ENCODE data around the gene PIWIL4. TPM values are rescaled to one million over a fixed set of nuclear protein-coding genes. Genes with fewer than 3 reads are reported as not detected.

The PIWIL4 gene
- polyA plus RNA-seq, 1 donor from 2014 or later, result 1.3 TPM

DNA sequence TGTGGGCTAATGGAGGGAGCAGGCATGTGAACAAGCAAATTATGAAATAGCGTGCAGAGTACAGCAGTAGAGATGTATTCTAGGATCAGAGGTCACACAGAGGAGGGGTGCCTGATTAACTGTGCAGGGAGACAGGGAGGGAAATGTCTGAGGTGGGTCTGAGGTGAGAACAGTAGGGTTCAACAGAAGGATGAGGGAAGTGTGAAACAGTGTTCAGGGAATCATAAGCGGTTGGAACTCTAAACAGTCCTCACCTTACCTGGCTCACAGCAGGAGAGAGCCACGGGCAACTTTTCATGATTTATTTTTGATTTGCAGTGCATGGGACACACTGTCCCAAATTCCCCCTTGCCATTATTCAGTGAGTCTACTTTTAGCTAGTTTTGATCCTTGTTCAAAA is 90.5 kb downstream of the PIWIL4 start:
- Histone ChIP-seq H3K9me3 (ENCODE audit: low read length) (no peaks in the 10 kb centered on the region), H3K36me3 (ENCODE audit: insufficient read depth, low read length) (no peaks in the 10 kb centered on the region), H3K4me3 (ENCODE audit: low read length) (no peak overlapping the region), H3K27me3 (ENCODE audit: insufficient read depth, low read depth, low read length) (no peaks in the 10 kb centered on the region), H3K4me2 (ENCODE audit: low read length) (no peak overlapping the region), H3K27ac (ENCODE audit: low read length) (no peak overlapping the region), H3K9ac (ENCODE audit: low read length) (no peak overlapping the region), H4K20me1 (ENCODE audit: insufficient read depth) (no peaks in the 10 kb centered on the region), H2AFZ (ENCODE audit: low read depth, low read length) (no peak overlapping the region), H3K79me2 (replicated peaks; ENCODE audit: insufficient read depth, low read length) (no peaks in the 10 kb centered on the region), H3F3A (ENCODE audit: insufficient read depth, low read length, poor library complexity, severe bottlenecking) (no peaks in the 10 kb centered on the region), H3K9me2 (ENCODE audit: insufficient read depth, low read length) (no peaks in the 10 kb centered on the region)
- TF ChIP-seq SMC3 (conservative IDR thresholded peaks at IDR 0.05; ENCODE audit: poor library complexity) (no peak), POLR2AphosphoS5 (IDR thresholded peaks at IDR 0.05) (no peak), MXI1 (conservative IDR thresholded peaks at IDR 0.05; ENCODE audit: poor library complexity, severe bottlenecking) (no peak), TAF1 (IDR thresholded peaks at IDR 0.05; ENCODE audit: low read depth) (no peak), EZH2 (IDR thresholded peaks at IDR 0.05; ENCODE audit: borderline replicate concordance, insufficient read depth, low read length, poor library complexity, severe bottlenecking) (no peak), RAD21 (conservative IDR thresholded peaks at IDR 0.05) (no peak), EP300 (conservative IDR thresholded peaks at IDR 0.05; ENCODE audit: poor library complexity, severe bottlenecking) (no peak)
- TF ChIP-seq, protein P1, sequence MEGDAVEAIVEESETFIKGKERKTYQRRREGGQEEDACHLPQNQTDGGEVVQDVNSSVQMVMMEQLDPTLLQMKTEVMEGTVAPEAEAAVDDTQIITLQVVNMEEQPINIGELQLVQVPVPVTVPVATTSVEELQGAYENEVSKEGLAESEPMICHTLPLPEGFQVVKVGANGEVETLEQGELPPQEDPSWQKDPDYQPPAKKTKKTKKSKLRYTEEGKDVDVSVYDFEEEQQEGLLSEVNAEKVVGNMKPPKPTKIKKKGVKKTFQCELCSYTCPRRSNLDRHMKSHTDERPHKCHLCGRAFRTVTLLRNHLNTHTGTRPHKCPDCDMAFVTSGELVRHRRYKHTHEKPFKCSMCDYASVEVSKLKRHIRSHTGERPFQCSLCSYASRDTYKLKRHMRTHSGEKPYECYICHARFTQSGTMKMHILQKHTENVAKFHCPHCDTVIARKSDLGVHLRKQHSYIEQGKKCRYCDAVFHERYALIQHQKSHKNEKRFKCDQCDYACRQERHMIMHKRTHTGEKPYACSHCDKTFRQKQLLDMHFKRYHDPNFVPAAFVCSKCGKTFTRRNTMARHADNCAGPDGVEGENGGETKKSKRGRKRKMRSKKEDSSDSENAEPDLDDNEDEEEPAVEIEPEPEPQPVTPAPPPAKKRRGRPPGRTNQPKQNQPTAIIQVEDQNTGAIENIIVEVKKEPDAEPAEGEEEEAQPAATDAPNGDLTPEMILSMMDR (IDR thresholded peaks at IDR 0.05; ENCODE audit: poor library complexity, severe bottlenecking), result no peak
- TF ChIP-seq, protein P2, sequence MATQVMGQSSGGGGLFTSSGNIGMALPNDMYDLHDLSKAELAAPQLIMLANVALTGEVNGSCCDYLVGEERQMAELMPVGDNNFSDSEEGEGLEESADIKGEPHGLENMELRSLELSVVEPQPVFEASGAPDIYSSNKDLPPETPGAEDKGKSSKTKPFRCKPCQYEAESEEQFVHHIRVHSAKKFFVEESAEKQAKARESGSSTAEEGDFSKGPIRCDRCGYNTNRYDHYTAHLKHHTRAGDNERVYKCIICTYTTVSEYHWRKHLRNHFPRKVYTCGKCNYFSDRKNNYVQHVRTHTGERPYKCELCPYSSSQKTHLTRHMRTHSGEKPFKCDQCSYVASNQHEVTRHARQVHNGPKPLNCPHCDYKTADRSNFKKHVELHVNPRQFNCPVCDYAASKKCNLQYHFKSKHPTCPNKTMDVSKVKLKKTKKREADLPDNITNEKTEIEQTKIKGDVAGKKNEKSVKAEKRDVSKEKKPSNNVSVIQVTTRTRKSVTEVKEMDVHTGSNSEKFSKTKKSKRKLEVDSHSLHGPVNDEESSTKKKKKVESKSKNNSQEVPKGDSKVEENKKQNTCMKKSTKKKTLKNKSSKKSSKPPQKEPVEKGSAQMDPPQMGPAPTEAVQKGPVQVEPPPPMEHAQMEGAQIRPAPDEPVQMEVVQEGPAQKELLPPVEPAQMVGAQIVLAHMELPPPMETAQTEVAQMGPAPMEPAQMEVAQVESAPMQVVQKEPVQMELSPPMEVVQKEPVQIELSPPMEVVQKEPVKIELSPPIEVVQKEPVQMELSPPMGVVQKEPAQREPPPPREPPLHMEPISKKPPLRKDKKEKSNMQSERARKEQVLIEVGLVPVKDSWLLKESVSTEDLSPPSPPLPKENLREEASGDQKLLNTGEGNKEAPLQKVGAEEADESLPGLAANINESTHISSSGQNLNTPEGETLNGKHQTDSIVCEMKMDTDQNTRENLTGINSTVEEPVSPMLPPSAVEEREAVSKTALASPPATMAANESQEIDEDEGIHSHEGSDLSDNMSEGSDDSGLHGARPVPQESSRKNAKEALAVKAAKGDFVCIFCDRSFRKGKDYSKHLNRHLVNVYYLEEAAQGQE (IDR thresholded peaks at IDR 0.05; ENCODE audit: borderline replicate concordance), result no peak

DNA sequence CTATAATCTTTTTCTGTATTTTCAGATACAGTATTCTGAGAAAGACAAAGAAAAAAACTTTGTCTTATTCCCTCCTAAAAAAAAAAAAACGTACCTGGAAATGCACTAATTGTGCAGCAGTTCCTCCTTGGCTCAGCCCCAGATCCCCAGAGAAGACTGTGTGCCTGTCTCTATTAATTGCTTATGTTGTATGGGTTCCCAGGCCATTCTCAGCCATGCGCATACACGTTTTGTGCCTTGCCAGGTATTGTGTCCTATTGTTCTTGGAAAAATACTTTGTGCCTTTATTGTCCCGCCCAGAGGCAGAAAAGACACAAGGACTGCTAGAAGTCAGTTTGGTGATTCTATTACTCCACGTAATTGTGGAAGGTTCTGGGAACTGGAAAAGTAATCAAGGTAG is 91.2 kb downstream of the PIWIL4 start:
- H2AFZ ChIP-seq (ENCODE audit: low read depth, low read length), result no peak overlapping the region
- no peaks in the 10 kb centered on the region for H3K27me3 ChIP-seq (ENCODE audit: insufficient read depth, low read depth, low read length)
- H3K79me2 ChIP-seq (replicated peaks; ENCODE audit: insufficient read depth, low read length), result no peaks in the 10 kb centered on the region
- TF ChIP-seq MXI1 (conservative IDR thresholded peaks at IDR 0.05; ENCODE audit: poor library complexity, severe bottlenecking) (no peak), POLR2AphosphoS5 (IDR thresholded peaks at IDR 0.05) (no peak), RAD21 (conservative IDR thresholded peaks at IDR 0.05) (no peak), TAF1 (IDR thresholded peaks at IDR 0.05; ENCODE audit: low read depth) (no peak), SMC3 (conservative IDR thresholded peaks at IDR 0.05; ENCODE audit: poor library complexity) (no peak), EP300 (conservative IDR thresholded peaks at IDR 0.05; ENCODE audit: poor library complexity, severe bottlenecking) (no peak), EZH2 (IDR thresholded peaks at IDR 0.05; ENCODE audit: borderline replicate concordance, insufficient read depth, low read length, poor library complexity, severe bottlenecking) (no peak)
- TF ChIP-seq, protein P2 (IDR thresholded peaks at IDR 0.05; ENCODE audit: borderline replicate concordance), result no peak
- TF ChIP-seq, protein P1 (IDR thresholded peaks at IDR 0.05; ENCODE audit: poor library complexity, severe bottlenecking), result no peak
- H3F3A ChIP-seq (ENCODE audit: insufficient read depth, low read length, poor library complexity, severe bottlenecking), result no peaks in the 10 kb centered on the region
- H3K9me3 ChIP-seq (ENCODE audit: low read length), result no peaks in the 10 kb centered on the region
- no peak overlapping the region for H3K4me2 ChIP-seq (ENCODE audit: low read length)
- no peak overlapping the region for H3K9ac ChIP-seq (ENCODE audit: low read length)
- H3K36me3 ChIP-seq (ENCODE audit: insufficient read depth, low read length), result no peaks in the 10 kb centered on the region
- H3K9me2 ChIP-seq (ENCODE audit: insufficient read depth, low read length), result no peaks in the 10 kb centered on the region
- H3K4me3 ChIP-seq (ENCODE audit: low read length), result no peak overlapping the region
- no peak overlapping the region for H3K27ac ChIP-seq (ENCODE audit: low read length)
- no peaks in the 10 kb centered on the region for H4K20me1 ChIP-seq (ENCODE audit: insufficient read depth)
